ENCODE measurements around the gene SAA4.

Gene SAA4

GRCh38 chr11:18236664-18237356 lies at the start of gene SAA4:
SAA4 (minus strand) TSS chr11:18236802; CDS start chr11:18235926, 876 bp downstream.
- Histone ChIP-seq H3K9me3 (ENCODE audit: insufficient read depth, low read length) (no peaks in the 10 kb centered on the region), H3K27me3 (ENCODE audit: low read depth, low read length) (peaks cover 20% of the 10 kb centered on the region; the same call in 1 of the 2 replicates), H4K20me1 (ENCODE audit: insufficient read depth, low read length) (no peaks in the 10 kb centered on the region), H3K4me1 (ENCODE audit: low read length) (no peaks in the 10 kb centered on the region), H3K9ac (ENCODE audit: low read length) (no peak within 1 kb of the TSS), H3K4me3 (ENCODE audit: low read length) (no peak within 1 kb of the TSS), H3K79me2 (ENCODE audit: low read length) (no peaks in the 10 kb centered on the region), H3K27ac (ENCODE audit: low read length) (no peak within 1 kb of the TSS), H3K36me3 (replicated peaks; ENCODE audit: low read depth, low read length) (no peaks in the 10 kb centered on the region), H2AFZ (ENCODE audit: low read depth, low read length) (no peak within 1 kb of the TSS), H3K4me2 (ENCODE audit: low read length) (no peak within 1 kb of the TSS)
- TF ChIP-seq EZH2phosphoT487 (IDR thresholded peaks at IDR 0.05; ENCODE audit: low read depth), result no peak
- TF ChIP-seq CTCF (IDR thresholded peaks at IDR 0.05; ENCODE audit: low read depth, low read length), result no peak

- no peak overlapping the region for H2AFZ ChIP-seq (ENCODE audit: low read depth, low read length)
- peaks cover 76% of the 10 kb centered on the region for H3K36me3 ChIP-seq (replicated peaks; ENCODE audit: low read depth, low read length)
- no peaks in the 10 kb centered on the region for H3K9me3 ChIP-seq (ENCODE audit: insufficient read depth, low read length)
- H3K79me2 ChIP-seq (ENCODE audit: low read length), result no peaks in the 10 kb centered on the region
- 0 out of 2 replicates have a peak, but pooled peaks cover 3% of the 10 kb centered on the region for H4K20me1 ChIP-seq (ENCODE audit: insufficient read depth, low read length)
- no peak overlapping the region for H3K4me3 ChIP-seq (ENCODE audit: low read length)
- H3K4me2 ChIP-seq (ENCODE audit: low read length), result no peak overlapping the region
- no peak for TF ChIP-seq CTCF (IDR thresholded peaks at IDR 0.05; ENCODE audit: low read depth, low read length)
- no peak for TF ChIP-seq EZH2phosphoT487 (IDR thresholded peaks at IDR 0.05; ENCODE audit: low read depth)
- H3K27ac ChIP-seq (ENCODE audit: low read length), result no peak overlapping the region
- H3K27me3 ChIP-seq (ENCODE audit: low read depth, low read length), result no peaks in the 10 kb centered on the region
- H3K9ac ChIP-seq (ENCODE audit: low read length), result no peak overlapping the region
- H3K4me1 ChIP-seq (ENCODE audit: low read length), result peaks cover 26% of the 10 kb centered on the region
These were observed 49.2 kb upstream of the SAA4 start for GRCh38 chr11:18285841-18286240.

GRCh38 chr11:18282626-18283025 lies 46.0 kb upstream of the SAA4 start:
- Histone ChIP-seq H3K9ac (ENCODE audit: low read length) (no peak overlapping the region; the same call in 1 of the 2 replicates), H3K9me3 (ENCODE audit: insufficient read depth, low read length) (no peaks in the 10 kb centered on the region), H3K27ac (ENCODE audit: low read length) (peak overlapping the region; percentile 45), H2AFZ (ENCODE audit: low read depth, low read length) (no peak overlapping the region), H3K27me3 (ENCODE audit: low read depth, low read length) (no peaks in the 10 kb centered on the region), H4K20me1 (ENCODE audit: insufficient read depth, low read length) (0 out of 2 replicates have a peak, but pooled peaks cover 4% of the 10 kb centered on the region), H3K79me2 (ENCODE audit: low read length) (0 out of 2 replicates have a peak, but pooled peaks cover 7% of the 10 kb centered on the region), H3K4me2 (ENCODE audit: low read length) (peak overlapping the region; percentile 33), H3K4me1 (ENCODE audit: low read length) (peaks cover 37% of the 10 kb centered on the region), H3K4me3 (ENCODE audit: low read length) (no peak overlapping the region), H3K36me3 (replicated peaks; ENCODE audit: low read depth, low read length) (peaks cover 72% of the 10 kb centered on the region)
- TF ChIP-seq EZH2phosphoT487 (IDR thresholded peaks at IDR 0.05; ENCODE audit: low read depth), result no peak
- TF ChIP-seq CTCF (IDR thresholded peaks at IDR 0.05; ENCODE audit: low read depth, low read length), result no peak

GRCh38 chr11:18280438-18281045 lies 43.9 kb upstream of the SAA4 start:
- H2AFZ ChIP-seq (ENCODE audit: low read depth, low read length), result no peak overlapping the region
- 0 out of 2 replicates have a peak, but pooled peaks cover 4% of the 10 kb centered on the region for H4K20me1 ChIP-seq (ENCODE audit: insufficient read depth, low read length)
- H3K27ac ChIP-seq (ENCODE audit: low read length), result peak overlapping the region; percentile 70
- no peak for TF ChIP-seq CTCF (IDR thresholded peaks at IDR 0.05; ENCODE audit: low read depth, low read length)
- TF ChIP-seq EZH2phosphoT487 (IDR thresholded peaks at IDR 0.05; ENCODE audit: low read depth), result no peak
- H3K4me3 ChIP-seq (ENCODE audit: low read length), result peak overlapping the region; percentile 54
- no peaks in the 10 kb centered on the region for H3K9me3 ChIP-seq (ENCODE audit: insufficient read depth, low read length)
- H3K36me3 ChIP-seq (replicated peaks; ENCODE audit: low read depth, low read length), result peaks cover 56% of the 10 kb centered on the region
- H3K4me2 ChIP-seq (ENCODE audit: low read length), result peak overlapping the region; percentile 80
- no peak overlapping the region; the same call in 1 of the 2 replicates for H3K9ac ChIP-seq (ENCODE audit: low read length)
- 0 out of 2 replicates have a peak, but pooled peaks cover 7% of the 10 kb centered on the region for H3K79me2 ChIP-seq (ENCODE audit: low read length)
- H3K27me3 ChIP-seq (ENCODE audit: low read depth, low read length), result no peaks in the 10 kb centered on the region
- H3K4me1 ChIP-seq (ENCODE audit: low read length), result peaks cover 37% of the 10 kb centered on the region

Measured in OCI-LY3 (cell line).